Measurements from ENCODE around the gene SP3. TPM values are rescaled to one million over a fixed set of nuclear protein-coding genes. Genes with fewer than 3 reads are reported as not detected.
A peak's percentile ranks its signal among the peaks of the same experiment; 100 is the strongest.

Gene SP3
- total RNA-seq, 1 donor from 2014 or later, result 45.4 TPM

DNA sequence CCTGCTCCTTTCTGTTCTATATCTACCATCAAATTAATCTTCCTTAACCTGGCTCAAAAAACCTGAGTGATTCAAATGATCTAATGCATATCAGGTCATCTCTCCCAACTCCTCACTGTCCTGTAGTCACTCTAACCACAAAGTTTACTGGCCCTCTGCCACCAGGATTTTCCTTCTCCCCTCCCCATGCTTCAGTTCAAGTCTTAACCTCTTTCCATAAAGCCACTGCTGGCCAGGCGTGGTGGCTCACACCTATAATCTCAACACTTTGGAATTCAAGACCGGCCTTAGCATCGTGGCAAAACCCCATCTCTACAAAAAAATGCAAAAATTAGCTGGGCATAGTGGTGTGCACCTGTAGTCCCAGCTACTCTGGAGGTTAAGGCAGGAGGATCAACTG, 7.5 kb upstream of the SP3 start:
- no peak for DNase-seq (ENCODE audit: low spot score)
- intact Hi-C loops (cut with DNase I), result no loop called here

DNA sequence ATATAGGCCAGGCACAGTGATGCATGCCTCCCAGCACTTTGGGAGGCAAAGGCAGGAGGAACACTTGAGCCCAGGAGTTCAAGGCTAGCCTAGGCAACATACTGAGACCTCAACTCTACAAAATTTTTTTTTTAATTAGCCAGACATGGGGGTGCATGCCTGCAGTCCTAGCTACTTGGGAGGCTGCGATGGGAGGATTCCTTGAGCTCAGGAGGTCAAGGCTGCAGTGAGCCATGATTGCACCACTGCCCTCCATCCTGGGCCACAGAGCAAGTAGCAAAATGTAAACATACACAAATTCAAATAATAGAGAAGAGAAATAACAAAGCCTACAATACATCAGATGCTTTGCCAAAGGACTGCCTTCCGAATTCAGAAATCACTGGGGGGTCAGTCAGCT, 7.0 kb upstream of the SP3 start:
- intact Hi-C loops (cut with DNase I), result no loop called here
- DNase-seq (ENCODE audit: low spot score), result no peak

DNA sequence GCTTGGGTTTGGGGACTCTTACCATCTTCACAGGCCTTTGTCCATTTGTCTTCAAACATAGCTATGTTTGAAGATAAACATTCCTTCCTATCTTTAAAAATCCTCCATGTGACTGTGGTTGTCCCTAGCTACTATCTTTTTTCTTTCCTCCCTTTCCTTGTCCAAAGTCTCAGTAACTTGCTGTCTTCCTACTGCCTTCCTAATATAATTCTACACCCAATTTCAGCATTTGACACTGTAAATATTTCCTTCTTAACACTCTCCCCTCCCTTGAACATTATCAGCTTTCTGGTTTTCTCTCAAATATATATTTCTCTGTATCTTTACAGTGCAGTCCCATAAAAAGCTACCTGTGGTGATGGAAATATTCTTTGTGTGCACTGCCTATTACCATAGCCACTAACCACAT, 5.3 kb upstream of the SP3 start:
- intact Hi-C loops (cut with DNase I), result no loop called here
- DNase-seq (ENCODE audit: low spot score), result no peak

DNA sequence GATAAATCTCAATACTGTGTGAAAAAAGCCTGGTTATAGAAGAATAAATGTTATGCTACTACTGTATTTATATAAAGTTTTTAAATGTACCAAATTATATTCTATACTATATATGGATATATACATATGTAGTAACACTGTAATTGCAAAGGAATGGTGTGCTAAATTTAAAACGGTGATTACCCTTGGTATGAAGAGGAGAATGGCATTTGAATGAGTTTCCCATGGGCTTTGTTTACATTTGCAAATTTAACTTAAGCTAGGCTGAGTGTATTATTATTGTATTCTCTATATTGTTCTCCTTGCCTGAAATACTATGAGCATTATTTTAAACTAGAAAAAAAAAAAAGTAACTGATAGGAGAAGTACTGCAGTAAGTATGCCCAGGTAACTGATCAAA, 4.7 kb upstream of the SP3 start:
- no peak for DNase-seq (ENCODE audit: low spot score)
- intact Hi-C loops (cut with DNase I), result no loop called here

DNA sequence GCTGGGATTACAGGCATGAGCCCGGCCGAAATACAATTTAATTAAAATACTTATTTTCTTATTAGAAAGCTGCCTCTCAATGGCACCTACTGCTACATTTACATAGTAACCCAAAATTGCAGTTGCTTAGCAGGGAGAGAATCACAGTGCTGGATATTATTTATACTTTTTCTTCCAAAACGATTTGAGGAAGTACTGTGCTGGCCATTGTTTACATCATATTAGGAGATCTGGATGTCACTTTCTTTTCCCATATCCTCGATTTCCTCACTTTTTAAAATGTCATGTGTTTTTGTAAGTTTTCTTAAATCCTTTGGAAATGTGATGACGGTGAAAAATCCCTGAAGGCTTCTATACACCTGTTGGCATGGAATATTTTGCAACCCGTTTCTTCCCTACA, 3.4 kb upstream of the SP3 start:
- no peak for DNase-seq (ENCODE audit: low spot score)
- intact Hi-C loops (cut with DNase I), result no loop called here

DNA sequence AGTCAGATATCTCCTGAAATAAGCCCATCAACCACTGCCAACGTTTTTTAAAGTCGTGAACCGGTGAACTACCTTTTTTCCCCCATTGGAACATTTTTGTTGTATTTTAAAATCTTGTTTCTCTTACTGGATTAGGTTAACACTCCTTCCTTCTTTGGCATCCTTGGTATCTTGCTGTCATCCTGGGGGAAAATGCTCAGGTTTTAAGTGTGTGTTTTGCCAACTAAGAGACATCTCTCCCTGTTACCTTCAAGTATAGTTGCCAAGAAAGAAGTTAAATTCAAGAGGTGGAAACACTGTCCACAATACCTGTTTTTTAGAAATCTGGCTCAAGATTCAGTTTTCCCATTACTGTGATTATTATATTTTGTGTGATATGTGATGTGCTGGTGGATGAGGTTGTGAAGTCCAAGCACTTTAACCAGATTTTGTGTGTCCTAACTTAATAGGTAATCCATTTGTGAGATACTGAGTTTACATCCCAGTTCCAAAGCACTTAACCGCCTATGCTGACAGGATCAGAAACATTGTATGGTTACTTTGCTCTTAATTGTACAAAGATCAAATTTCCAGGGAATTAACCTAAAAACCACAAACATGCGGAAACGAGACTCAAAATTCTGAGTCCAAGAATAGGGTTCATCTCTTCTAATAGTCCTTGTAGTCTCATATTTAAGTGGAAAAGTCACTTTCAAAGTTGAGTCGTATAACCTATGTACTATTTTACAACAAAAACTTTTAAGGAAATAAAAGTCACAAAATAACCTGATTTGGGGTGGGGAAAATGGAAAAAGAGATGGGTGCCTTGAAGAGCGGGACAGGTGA, 1.3 kb upstream of the SP3 start:
- intact Hi-C loops (cut with DNase I), result no loop called here
- DNase-seq (ENCODE audit: low spot score), result no peak

DNA sequence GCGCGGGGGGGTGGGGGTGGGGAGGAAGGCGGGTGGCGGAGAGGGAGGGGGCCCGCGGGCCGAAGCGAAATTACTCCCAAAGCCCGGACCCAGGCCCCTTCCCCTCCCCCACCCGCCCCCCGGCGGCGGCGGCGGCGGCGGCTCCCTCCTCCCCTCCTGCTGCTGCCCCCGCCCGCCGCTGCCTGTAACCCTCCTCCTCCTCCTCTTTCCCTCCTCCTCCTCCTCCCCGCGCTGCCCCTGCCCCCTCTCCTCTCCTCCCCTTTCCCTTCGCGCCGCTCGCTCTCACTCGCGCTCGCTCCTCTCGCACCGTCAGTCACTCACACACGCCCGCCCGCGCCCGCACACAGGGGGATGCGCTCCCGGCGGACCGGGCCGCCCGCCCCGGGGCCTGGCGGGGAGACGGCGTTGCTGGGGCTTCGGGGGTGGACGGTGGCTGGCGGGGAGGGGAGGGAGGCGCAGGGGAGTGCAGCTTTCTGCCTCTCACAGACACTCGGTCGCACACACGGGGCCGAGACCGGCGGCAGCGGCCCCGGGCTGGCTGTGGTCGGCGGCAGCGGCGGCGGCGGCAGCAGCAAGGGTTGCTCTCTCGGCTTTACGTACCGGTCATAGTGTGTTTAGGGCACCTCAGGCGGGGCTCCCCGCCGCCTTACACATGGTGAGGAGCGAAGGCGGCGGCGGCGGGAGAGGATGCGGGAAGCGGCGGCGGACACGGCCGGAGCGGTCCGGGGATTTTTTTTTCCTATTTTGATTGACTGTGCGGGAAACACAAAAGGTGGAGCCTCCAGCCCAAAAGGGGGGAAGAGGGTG, 405 bp downstream of the SP3 start:
- intact Hi-C loops (cut with DNase I), result loop anchor here (2.0 kb wide), 2 partner anchors 60 to 74 kb away; no protein-coding TSS in a partner anchor
- peak; percentile 94 for DNase-seq (ENCODE audit: low spot score)

DNA sequence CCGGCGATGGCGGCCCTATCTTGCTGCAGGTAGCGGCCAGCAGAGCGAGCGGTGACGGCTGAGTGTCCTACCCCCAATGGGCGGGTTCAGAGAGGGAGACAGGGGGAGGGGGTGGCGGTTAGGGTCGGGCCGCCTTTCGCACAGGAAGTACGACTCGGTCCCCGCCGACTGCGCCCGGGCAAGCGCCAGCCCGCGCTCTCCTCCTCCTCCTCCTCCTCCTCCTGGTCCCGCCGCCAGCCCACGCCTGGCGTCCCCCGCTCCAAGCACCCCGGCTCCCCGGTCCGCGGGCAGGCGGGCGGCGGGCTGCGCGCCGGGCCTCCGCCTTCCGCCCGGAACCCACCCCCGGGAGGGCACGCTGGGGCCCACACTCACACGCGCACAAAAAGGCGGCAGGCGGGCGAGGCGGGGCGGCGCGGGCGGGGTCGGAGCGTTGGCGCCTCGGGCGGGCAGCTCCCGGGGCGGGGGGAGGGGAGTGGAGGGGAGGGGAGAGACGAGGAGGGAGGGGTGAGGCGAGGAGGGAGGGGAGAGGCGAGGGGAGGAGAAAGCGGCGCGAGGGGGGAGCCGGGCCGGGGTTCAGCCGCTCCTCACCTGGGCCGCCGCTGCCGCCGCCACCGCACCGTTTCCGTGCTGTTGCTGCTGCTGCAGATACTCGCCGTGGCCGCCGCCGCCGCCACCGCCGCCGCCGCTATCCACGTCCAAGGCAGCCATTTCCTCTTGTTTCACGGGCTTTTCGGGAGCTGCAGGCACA, 1.2 kb downstream of the SP3 start:
- DNase-seq (ENCODE audit: low spot score), result peak; percentile 97
- intact Hi-C loops (cut with DNase I), result loop anchor here (2.0 kb wide), 2 partner anchors 61 to 75 kb away; no protein-coding TSS in a partner anchor

DNA sequence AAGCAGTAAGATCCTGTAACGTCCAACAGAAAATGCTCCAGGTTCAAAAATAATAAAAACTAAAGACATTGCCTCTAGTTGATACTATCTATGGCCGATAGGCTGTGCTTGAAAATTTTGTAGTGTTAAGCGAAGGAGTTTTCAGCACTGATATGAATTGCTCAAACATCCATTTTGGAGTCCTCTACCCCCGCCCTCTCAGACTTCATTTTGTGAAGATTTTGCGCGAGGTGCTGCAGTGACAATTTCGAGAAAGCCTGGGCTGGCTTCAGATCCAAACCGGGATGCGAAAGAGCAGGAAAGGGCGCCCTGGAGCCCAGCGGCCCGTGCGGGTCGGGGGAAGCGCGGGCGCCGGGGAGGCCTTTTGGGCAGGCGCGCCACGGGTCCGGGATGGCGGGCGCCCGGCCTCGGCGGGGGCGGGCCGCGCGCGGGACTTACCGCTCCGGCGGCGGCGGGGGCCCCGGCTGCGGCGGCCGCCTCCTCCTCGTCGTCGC, 1.8 kb downstream of the SP3 start:
- no peak for DNase-seq (ENCODE audit: low spot score)
- intact Hi-C loops (cut with DNase I), result no loop called here

DNA sequence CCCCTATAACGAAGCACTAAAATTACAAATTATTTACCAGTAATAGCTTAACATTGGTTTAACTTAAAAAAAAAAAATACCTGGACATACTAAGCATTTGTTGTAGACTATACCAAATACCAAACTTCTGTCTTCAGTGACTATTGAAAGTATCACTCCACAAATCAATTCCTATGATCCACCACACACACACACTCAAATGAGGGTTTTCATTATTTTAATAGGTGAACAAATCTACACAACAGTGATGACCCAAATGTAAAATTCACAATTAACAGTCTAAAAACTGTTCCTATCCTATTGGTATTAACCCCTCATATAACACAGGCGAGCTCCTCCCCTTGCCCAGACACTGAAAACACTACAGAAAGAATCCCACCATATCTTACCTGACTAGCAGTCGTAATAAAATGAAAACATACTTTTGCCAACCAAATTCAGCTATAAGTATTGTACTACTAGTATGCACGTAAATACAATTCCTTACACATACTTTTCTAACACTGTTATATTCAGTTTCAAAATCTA, 2.5 kb downstream of the SP3 start:
- no peak for DNase-seq (ENCODE audit: low spot score)
- intact Hi-C loops (cut with DNase I), result no loop called here

DNA sequence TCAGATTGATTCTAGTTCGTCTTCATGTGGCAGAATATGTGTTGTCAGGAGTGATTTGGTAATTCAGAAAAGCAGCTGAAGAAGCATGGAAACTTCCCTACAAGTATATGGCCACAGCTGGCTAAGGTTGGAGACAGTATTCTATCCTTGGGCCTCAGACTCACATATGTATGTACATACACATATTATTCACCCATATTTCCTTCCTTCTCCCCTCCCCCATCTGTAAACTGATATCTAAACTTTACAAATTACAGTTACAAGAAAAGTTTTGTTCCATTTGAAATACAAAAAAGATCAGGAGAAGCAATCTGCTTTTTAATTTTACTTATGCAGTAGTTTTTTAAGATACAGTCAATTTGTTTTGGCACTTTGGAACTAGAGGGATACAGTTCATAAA, 3.1 kb downstream of the SP3 start:
- no peak for DNase-seq (ENCODE audit: low spot score)
- intact Hi-C loops (cut with DNase I), result no loop called here

DNA sequence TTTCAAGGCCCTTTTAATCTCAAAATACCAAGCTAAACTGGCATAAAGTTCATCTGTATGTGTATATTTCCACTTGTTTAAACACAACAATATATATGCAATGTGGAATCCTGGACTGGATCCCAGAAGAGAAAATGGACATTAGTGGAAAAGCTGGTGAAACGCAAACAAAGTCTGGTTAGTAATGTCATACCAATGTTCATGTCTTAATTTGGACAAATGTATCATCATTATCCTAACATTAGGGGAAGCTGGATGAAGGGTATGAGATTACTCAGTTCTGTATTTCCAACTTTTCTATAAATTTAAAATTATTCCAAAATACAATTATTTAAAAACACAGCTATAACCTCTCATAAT, 3.8 kb downstream of the SP3 start:
- no peak for DNase-seq (ENCODE audit: low spot score)
- intact Hi-C loops (cut with DNase I), result no loop called here

DNA sequence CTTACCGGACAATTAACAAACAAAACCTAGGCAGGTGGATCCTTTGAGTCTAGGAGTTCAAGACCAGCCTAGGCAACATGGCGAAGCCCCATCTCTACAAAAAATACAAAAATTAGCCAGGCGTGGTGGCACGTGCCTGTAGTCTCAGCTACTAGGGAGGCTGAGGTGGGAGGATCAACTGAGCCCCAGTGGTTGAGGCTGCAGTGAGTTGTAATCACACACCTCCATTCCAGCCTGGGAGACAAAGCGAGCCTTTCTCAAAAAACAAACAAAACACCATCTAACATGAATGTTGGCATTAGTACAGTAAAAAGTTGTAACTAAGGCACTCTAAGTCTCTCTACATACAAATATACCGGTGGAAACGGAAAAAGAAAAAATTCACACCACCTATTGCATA, 5.3 kb downstream of the SP3 start:
- intact Hi-C loops (cut with DNase I), result no loop called here

DNA sequence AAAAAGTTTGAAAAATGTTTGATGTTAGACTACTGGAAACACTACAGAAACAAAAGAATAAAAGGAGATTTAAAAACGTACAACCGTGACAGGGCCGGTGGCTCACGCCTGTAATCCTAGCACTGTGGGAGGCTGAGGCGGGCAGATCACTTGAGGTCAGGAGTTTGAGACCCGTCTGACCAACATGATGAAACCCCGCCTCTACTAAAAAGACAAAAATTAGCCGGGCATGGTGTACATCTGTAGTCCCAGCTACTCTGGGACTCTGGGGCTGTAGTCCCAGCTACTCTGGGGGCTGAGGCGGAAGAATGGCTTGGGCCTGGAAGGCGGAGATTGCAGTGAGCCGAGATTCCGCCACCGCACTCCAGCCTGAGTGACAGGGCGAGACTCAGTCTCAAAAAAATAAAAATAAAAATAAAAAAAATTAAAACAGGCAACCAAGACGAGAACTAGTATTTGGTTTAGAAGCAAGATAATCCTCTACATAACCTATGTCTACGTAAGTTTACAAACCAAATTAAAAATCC, 5.8 kb downstream of the SP3 start:
- no peak for DNase-seq (ENCODE audit: low spot score)
- intact Hi-C loops (cut with DNase I), result no loop called here

More for the DNA sequence above, 5.3 kb downstream of the SP3 start:
- DNase-seq (ENCODE audit: low spot score), result no peak

DNA sequence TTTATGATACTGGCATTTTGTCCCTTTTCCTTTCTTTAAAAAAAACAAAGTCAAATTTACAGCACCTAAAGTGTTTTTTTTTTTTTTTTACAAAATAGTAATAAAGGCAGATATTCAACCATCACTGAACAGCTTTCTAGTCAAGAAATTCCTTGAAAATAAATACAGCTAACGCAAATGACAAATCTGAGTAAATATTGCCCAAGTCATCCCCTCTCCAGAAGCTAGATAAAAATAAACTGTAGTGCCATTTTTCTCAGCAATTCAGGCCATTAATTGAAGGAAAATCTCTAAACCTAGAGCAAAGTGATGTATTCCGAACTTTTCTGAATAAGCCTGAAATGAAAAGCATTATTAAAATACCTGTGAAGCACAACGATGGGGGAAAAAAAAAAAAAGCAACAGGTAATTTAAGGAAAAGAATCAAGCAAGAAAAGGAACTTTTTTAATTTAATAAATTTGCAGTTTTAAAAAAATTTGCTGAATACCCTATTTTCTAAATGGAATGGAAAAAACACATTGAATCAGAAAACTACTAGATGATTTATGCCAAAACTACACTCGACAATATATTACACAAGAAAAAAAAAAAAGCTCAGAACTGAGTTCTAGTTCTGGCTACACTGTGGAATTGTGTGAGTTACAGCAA, 6.9 kb downstream of the SP3 start:
- no peak for DNase-seq (ENCODE audit: low spot score)
- intact Hi-C loops (cut with DNase I), result no loop called here

DNA sequence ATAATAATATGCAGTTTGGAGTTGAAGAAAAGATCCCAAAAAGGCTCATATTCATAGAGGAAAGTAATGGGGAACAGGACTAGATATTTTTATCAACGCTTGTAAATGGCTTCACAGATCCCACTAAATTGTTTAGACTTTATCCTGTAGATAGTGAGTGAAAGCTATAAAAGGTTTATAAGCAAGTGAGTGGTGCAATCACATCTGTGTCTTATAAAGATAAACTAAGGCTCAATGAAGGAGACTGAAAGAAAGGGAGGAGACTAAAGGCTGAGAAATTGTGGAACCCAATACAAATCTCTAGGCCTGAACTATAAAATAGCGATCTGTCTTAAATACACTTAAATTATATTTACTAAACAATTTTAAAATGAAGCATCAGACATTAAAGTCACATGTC, 7.7 kb downstream of the SP3 start:
- DNase-seq (ENCODE audit: low spot score), result no peak
- intact Hi-C loops (cut with DNase I), result no loop called here

DNA sequence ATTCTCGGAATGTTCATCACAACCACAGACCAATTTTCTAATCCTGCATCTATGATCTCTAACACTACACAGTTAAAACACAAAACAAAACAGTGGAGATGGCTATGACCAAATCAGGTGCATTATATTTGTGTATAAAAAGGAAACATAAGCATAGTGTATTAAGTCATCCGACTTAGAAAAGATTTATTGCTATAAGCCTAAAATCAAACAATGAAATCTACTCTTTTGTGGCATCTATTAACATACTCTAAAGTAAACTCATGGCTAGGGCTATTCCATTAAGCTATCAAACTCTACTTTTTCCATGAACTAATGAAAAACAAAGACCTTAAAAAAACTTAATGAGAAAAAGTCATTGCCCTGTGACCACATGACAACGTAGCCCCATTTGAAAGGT, 8.7 kb downstream of the SP3 start:
- DNase-seq (ENCODE audit: low spot score), result no peak
- intact Hi-C loops (cut with DNase I), result no loop called here

DNA sequence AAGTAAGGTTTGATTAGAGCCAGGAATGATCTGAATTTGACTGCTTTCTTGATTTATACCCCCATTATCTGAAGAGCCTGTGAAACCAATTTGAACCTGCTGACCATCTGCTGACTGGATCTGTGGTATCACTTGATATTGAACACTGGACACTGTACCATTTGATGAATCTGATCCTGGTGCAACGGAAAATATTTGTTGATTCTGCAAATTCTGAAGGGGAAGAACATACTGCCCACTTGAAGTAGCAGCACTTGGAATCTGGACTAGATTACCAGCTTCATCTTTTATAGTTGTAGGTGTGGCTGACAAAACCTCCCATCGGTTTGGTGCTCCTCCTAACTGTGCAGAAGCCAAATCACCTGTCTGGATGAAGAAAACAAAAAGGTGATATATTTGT, 9.3 kb downstream of the SP3 start:
- intact Hi-C loops (cut with DNase I), result no loop called here
- no peak for DNase-seq (ENCODE audit: low spot score)

DNA sequence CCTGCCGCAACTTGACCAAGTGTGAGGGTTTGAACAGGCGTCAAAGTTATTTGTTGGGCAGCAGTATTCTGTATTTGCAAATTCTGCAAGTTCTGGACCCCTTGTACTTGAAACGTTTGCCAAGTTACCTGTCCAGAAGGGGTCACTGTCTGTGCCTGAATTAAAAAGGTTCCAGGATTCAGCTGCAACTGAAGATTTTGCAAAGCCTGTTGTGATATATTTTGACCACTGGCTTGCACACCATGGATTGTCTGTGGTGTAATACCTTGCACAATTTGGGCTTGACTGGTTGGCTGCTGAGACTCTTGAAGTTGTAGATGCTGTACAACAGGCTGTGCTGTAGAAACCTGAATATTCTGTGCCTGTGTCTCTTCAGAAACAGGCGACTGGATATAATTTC, 10.2 kb downstream of the SP3 start:
- intact Hi-C loops (cut with DNase I), result no loop called here
- DNase-seq (ENCODE audit: low spot score), result no peak
